ENCODE results near the gene POLR2J3.
"Not testable (repeated sequence)": the region's sequence is repeated elsewhere in the genome, so short reads cannot be mapped to it uniquely, and the experiment has no call there.

The POLR2J3 gene

GRCh38 chr7:102572261-102573239 is at the start of gene POLR2J3:
POLR2J3 (minus strand) TSS chr7:102572583; CDS start chr7:102572521, 62 bp downstream.
- in situ Hi-C loops (cut with MboI; ENCODE audit: low sequenced_read_pairs) = not testable (repeated sequence)

GRCh38 chr7:102618122-102618521 is 45.7 kb upstream of the POLR2J3 start:
- in situ Hi-C loops (cut with MboI; ENCODE audit: low sequenced_read_pairs) = not testable (repeated sequence)

GRCh38 chr7:102616507-102617125 is 44.2 kb upstream of the POLR2J3 start, which contains the start of gene RASA4:
RASA4 (minus strand) TSS chr7:102616756; CDS start chr7:102616689, 67 bp downstream.
- in situ Hi-C loops (cut with MboI; ENCODE audit: low sequenced_read_pairs) = not testable (repeated sequence)

- in situ Hi-C loops (cut with MboI; ENCODE audit: low sequenced_read_pairs) = not testable (repeated sequence)
These were observed 43.5 kb upstream of the POLR2J3 start for GRCh38 chr7:102615930-102616329.

GRCh38 chr7:102614873-102615272 is 42.5 kb upstream of the POLR2J3 start:
- in situ Hi-C loops (cut with MboI; ENCODE audit: low sequenced_read_pairs) = not testable (repeated sequence)

- in situ Hi-C loops (cut with MboI; ENCODE audit: low sequenced_read_pairs) = not testable (repeated sequence)
These were observed 41.9 kb upstream of the POLR2J3 start for GRCh38 chr7:102614346-102614697.

- in situ Hi-C loops (cut with MboI; ENCODE audit: low sequenced_read_pairs) = not testable (repeated sequence)
These were observed 41.4 kb upstream of the POLR2J3 start for GRCh38 chr7:102613575-102614345.

GRCh38 chr7:102611675-102612325 is 39.4 kb upstream of the POLR2J3 start:
- in situ Hi-C loops (cut with MboI; ENCODE audit: low sequenced_read_pairs) = not testable (repeated sequence)

- in situ Hi-C loops (cut with MboI; ENCODE audit: low sequenced_read_pairs) = not testable (repeated sequence)
These were observed 38.8 kb upstream of the POLR2J3 start for GRCh38 chr7:102611013-102611674.

GRCh38 chr7:102610441-102610840 is 38.1 kb upstream of the POLR2J3 start:
- in situ Hi-C loops (cut with MboI; ENCODE audit: low sequenced_read_pairs) = not testable (repeated sequence)

GRCh38 chr7:102609734-102610133 is 37.4 kb upstream of the POLR2J3 start:
- in situ Hi-C loops (cut with MboI; ENCODE audit: low sequenced_read_pairs) = not testable (repeated sequence)

- in situ Hi-C loops (cut with MboI; ENCODE audit: low sequenced_read_pairs) = not testable (repeated sequence)
These were observed 34.5 kb upstream of the POLR2J3 start for GRCh38 chr7:102606848-102607247.

GRCh38 chr7:102604431-102605145 is 32.2 kb upstream of the POLR2J3 start:
- in situ Hi-C loops (cut with MboI; ENCODE audit: low sequenced_read_pairs) = not testable (repeated sequence)

GRCh38 chr7:102602317-102602716 is 29.9 kb upstream of the POLR2J3 start:
- in situ Hi-C loops (cut with MboI; ENCODE audit: low sequenced_read_pairs) = not testable (repeated sequence)

- in situ Hi-C loops (cut with MboI; ENCODE audit: low sequenced_read_pairs) = not testable (repeated sequence)
These were observed 27.3 kb upstream of the POLR2J3 start for GRCh38 chr7:102599699-102600098.

GRCh38 chr7:102596036-102596435 is 23.7 kb upstream of the POLR2J3 start:
- in situ Hi-C loops (cut with MboI; ENCODE audit: low sequenced_read_pairs) = not testable (repeated sequence)

GRCh38 chr7:102593637-102594334 is 21.4 kb upstream of the POLR2J3 start:
- in situ Hi-C loops (cut with MboI; ENCODE audit: low sequenced_read_pairs) = not testable (repeated sequence)

- in situ Hi-C loops (cut with MboI; ENCODE audit: low sequenced_read_pairs) = not testable (repeated sequence)
These were observed 20.2 kb upstream of the POLR2J3 start for GRCh38 chr7:102592477-102593019.

Data from HL-60/S4 treated with retinoic acid at 250 ng/mL for 4 days and 3 days (cell line).